HG03066 (cell line): Measurements from ENCODE around the gene TMEM59L.

ENCODE experiments used
- ATAC-seq: cut with Tn5 transposase; IDR thresholded peaks from one replicate; pipeline ENCODE4 v1.9.1; 2021; ENCODE audit warnings: low read depth; ENCODE audit not compliant: unreplicated experiment

TMEM59L gene

GRCh38 chr19:18636183-18636968, 23.7 kb downstream of the TMEM59L start:
- ATAC-seq, result peak; percentile 90

- ATAC-seq, result no peak
Measured at GRCh38 chr19:18636969-18637629, 24.4 kb downstream of the TMEM59L start, which contains the start of gene KLHL26. Gene KLHL26 (plus strand): TSS chr19:18637028. CDS start chr19:18637055, 27 bp downstream.

- no peak for ATAC-seq
Measured at GRCh38 chr19:18637673-18638630, 25.3 kb downstream of the TMEM59L start.

GRCh38 chr19:18639706-18640243, 27.1 kb downstream of the TMEM59L start:
- ATAC-seq, result no peak

- no peak for ATAC-seq
Measured at GRCh38 chr19:18644196-18645034, 31.7 kb downstream of the TMEM59L start.

GRCh38 chr19:18645035-18645511, 32.4 kb downstream of the TMEM59L start:
- ATAC-seq, result no peak

- no peak for ATAC-seq
Measured at GRCh38 chr19:18646535-18647370, 34.1 kb downstream of the TMEM59L start.

GRCh38 chr19:18647371-18647767, 34.7 kb downstream of the TMEM59L start:
- no peak for ATAC-seq

- no peak for ATAC-seq
Measured at GRCh38 chr19:18647807-18648206, 35.1 kb downstream of the TMEM59L start.

GRCh38 chr19:18648973-18649315, 36.3 kb downstream of the TMEM59L start:
- ATAC-seq, result no peak

GRCh38 chr19:18649371-18650020, 36.8 kb downstream of the TMEM59L start:
- ATAC-seq, result no peak

GRCh38 chr19:18650021-18650390, 37.3 kb downstream of the TMEM59L start:
- ATAC-seq, result no peak

- no peak for ATAC-seq
Measured at GRCh38 chr19:18650468-18651041, 37.9 kb downstream of the TMEM59L start.

- no peak for ATAC-seq
Measured at GRCh38 chr19:18651300-18651699, 38.6 kb downstream of the TMEM59L start.

- no peak for ATAC-seq
Measured at GRCh38 chr19:18651733-18652132, 39.1 kb downstream of the TMEM59L start.

GRCh38 chr19:18653853-18654252, 41.2 kb downstream of the TMEM59L start:
- ATAC-seq, result no peak

- no peak for ATAC-seq
Measured at GRCh38 chr19:18654469-18654868, 41.8 kb downstream of the TMEM59L start.
